Mesenchymal stem cell (in vitro differentiated cells and primary cell): ENCODE data around the gene CES1.
"Not testable (repeated sequence)": the region's sequence is repeated elsewhere in the genome, so short reads cannot be mapped to it uniquely, and the experiment has no call there.

Experiments used
- DNase-seq: peaks from one replicate; pipeline ENCODE4 v3.0.0-alpha.2; 2013
- H2AFZ ChIP-seq: one replicate; pipeline ENCODE4 v1.6.1; 2013; ENCODE audit warnings: low read depth, mild to moderate bottlenecking, control low read depth, inconsistent platforms, low read length, moderate library complexity
- H2AK5ac ChIP-seq: 2 replicates; pipeline ENCODE4 v1.6.1; 2013; ENCODE audit warnings: low read length, moderate library complexity, mild to moderate bottlenecking, inconsistent platforms; ENCODE audit not compliant: severe bottlenecking
- H2BK120ac ChIP-seq: one replicate; pipeline ENCODE4 v1.6.1; 2013; ENCODE audit warnings: low read depth, mild to moderate bottlenecking, inconsistent platforms, low read length, moderate library complexity
- H2BK12ac ChIP-seq, 2 experiments: one replicate each; pipeline ENCODE4 v1.6.1; 2013; ENCODE audit warnings: inconsistent platforms in 2 of 2, low read length in 2 of 2, mild to moderate bottlenecking in 2 of 2, moderate library complexity in 2 of 2, control low read depth in 1 of 2
- H2BK15ac ChIP-seq: one replicate; pipeline ENCODE4 v1.6.1; 2013; ENCODE audit warnings: mild to moderate bottlenecking, low read depth, inconsistent platforms; ENCODE audit not compliant: poor library complexity, severe bottlenecking
- H2BK5ac ChIP-seq: 2 replicates; pipeline ENCODE4 v1.6.1; 2013; ENCODE audit warnings: low read depth, mild to moderate bottlenecking, low read length, control low read depth, inconsistent platforms; ENCODE audit not compliant: poor library complexity, severe bottlenecking
- H3K14ac ChIP-seq, 2 experiments: one replicate each; pipeline ENCODE4 v1.6.1; 2013; ENCODE audit warnings: inconsistent platforms in 2 of 2, low read length in 2 of 2, control low read depth in 1 of 2, mild to moderate bottlenecking in 1 of 2, moderate library complexity in 1 of 2
- H3K18ac ChIP-seq, 2 experiments: one replicate each; pipeline ENCODE4 v1.6.1; 2013; ENCODE audit warnings: inconsistent platforms in 2 of 2, low read length in 2 of 2, control low read depth in 1 of 2, low read depth in 1 of 2, mild to moderate bottlenecking in 1 of 2
- H3K23ac ChIP-seq, 2 experiments: one replicate each; pipeline ENCODE4 v1.6.1; 2013; ENCODE audit warnings: inconsistent platforms in 2 of 2, low read length in 2 of 2, mild to moderate bottlenecking in 2 of 2, moderate library complexity in 2 of 2, control low read depth in 1 of 2
- H3K27ac ChIP-seq: 2 replicates; pipeline ENCODE4 v1.5.1; 2013; ENCODE audit warnings: mild to moderate bottlenecking, moderate library complexity, low read length, control low read depth, inconsistent platforms; ENCODE audit not compliant: poor library complexity, severe bottlenecking
- H3K27me3 ChIP-seq, 2 experiments: 2 replicates each; pipeline versions ENCODE4 v1.6.1 to v1.7.0; 2013; ENCODE audit warnings: low read length in 2 of 2, mild to moderate bottlenecking in 2 of 2, moderate library complexity in 2 of 2, control low read depth in 1 of 2, inconsistent platforms in 1 of 2; ENCODE audit not compliant: control insufficient read depth in 1 of 2, insufficient read depth in 1 of 2
- H3K36me3 ChIP-seq, 2 experiments: 2 replicates each; pipeline versions ENCODE4 v1.6.1 to v1.7.0; 2013; ENCODE audit warnings: low read length in 2 of 2, control low read depth in 1 of 2, inconsistent platforms in 1 of 2, low read depth in 1 of 2, mild to moderate bottlenecking in 1 of 2; ENCODE audit not compliant: insufficient read depth in 2 of 2, control insufficient read depth in 1 of 2
- H3K4ac ChIP-seq, 2 experiments: one replicate each; pipeline ENCODE4 v1.6.1; 2013; ENCODE audit warnings: inconsistent platforms in 2 of 2, low read length in 2 of 2, mild to moderate bottlenecking in 2 of 2, moderate library complexity in 2 of 2, control low read depth in 1 of 2, low read depth in 1 of 2
- H3K4me1 ChIP-seq: 2 replicates; pipeline ENCODE4 v1.6.1; 2013; ENCODE audit warnings: low read depth, low read length, control low read depth; ENCODE audit not compliant: control insufficient read depth, insufficient read depth
- H3K4me2 ChIP-seq: 2 replicates; pipeline ENCODE4 v1.6.1; 2013; ENCODE audit warnings: low read length, mild to moderate bottlenecking, inconsistent platforms; ENCODE audit not compliant: poor library complexity, severe bottlenecking
- H3K4me3 ChIP-seq, 2 experiments: 2 replicates each; pipeline versions ENCODE4 v1.5.1 to v1.7.0; 2013; ENCODE audit warnings: low read length in 2 of 2, mild to moderate bottlenecking in 2 of 2, control low read depth in 1 of 2, low read depth in 1 of 2; ENCODE audit not compliant: insufficient read depth in 1 of 2
- H3K79me1 ChIP-seq: replicated peaks from 2 replicates; pipeline ENCODE4 v1.6.1; 2013; ENCODE audit warnings: mild to moderate bottlenecking, control low read depth, low read length, inconsistent platforms; ENCODE audit not compliant: poor library complexity, severe bottlenecking
- H3K9ac ChIP-seq: 2 replicates; pipeline ENCODE4 v1.7.0; 2013; ENCODE audit warnings: mild to moderate bottlenecking, low read length, moderate library complexity
- H3K9me3 ChIP-seq: 2 replicates; pipeline ENCODE4 v1.7.0; 2013; ENCODE audit warnings: mild to moderate bottlenecking, low read length; ENCODE audit not compliant: control insufficient read depth
- H4K8ac ChIP-seq: one replicate; pipeline ENCODE4 v1.6.1; 2013; ENCODE audit warnings: inconsistent platforms, mild to moderate bottlenecking, low read length, moderate library complexity
- H4K91ac ChIP-seq: one replicate; pipeline ENCODE4 v1.6.1; 2013; ENCODE audit warnings: mild to moderate bottlenecking, low read length, inconsistent platforms
- WGBS: methylation state at CpG from one replicate; pipeline ENCODE4 v1.1.7; 2013; ENCODE audit warnings: mixed read lengths; 5-methylcytosine and 5-hydroxymethylcytosine counted together

Gene CES1

GRCh38 chr16:55753145-55753631, 79.7 kb downstream of the CES1 start:
- not testable (repeated sequence) for H3K18ac ChIP-seq, H2BK5ac ChIP-seq, H3K4ac ChIP-seq, H3K23ac ChIP-seq, H2AK5ac ChIP-seq, H3K27ac ChIP-seq, H3K9me3 ChIP-seq, H2AFZ ChIP-seq, H3K4me2 ChIP-seq, H2BK120ac ChIP-seq, H3K79me1 ChIP-seq, H3K27me3 ChIP-seq, H3K9ac ChIP-seq, H4K91ac ChIP-seq, H3K36me3 ChIP-seq, H3K4me1 ChIP-seq, H3K4me3 ChIP-seq, H4K8ac ChIP-seq, H3K14ac ChIP-seq, H2BK12ac ChIP-seq, H2BK15ac ChIP-seq
- WGBS: 30% methylated on average over 4 of the region's 4 CpGs
- DNase-seq: peak; percentile 2
